ENCODE measurements around the gene TTR.

Gene TTR

GRCh38 chr18:31573051-31573450, 18.6 kb upstream of the TTR start:
- TF ChIP-seq, protein P1, sequence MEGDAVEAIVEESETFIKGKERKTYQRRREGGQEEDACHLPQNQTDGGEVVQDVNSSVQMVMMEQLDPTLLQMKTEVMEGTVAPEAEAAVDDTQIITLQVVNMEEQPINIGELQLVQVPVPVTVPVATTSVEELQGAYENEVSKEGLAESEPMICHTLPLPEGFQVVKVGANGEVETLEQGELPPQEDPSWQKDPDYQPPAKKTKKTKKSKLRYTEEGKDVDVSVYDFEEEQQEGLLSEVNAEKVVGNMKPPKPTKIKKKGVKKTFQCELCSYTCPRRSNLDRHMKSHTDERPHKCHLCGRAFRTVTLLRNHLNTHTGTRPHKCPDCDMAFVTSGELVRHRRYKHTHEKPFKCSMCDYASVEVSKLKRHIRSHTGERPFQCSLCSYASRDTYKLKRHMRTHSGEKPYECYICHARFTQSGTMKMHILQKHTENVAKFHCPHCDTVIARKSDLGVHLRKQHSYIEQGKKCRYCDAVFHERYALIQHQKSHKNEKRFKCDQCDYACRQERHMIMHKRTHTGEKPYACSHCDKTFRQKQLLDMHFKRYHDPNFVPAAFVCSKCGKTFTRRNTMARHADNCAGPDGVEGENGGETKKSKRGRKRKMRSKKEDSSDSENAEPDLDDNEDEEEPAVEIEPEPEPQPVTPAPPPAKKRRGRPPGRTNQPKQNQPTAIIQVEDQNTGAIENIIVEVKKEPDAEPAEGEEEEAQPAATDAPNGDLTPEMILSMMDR (IDR thresholded peaks at IDR 0.05; ENCODE audit: low read depth, low read length), result no peak
- no peak for TF ChIP-seq EZH2phosphoT487 (IDR thresholded peaks at IDR 0.05; ENCODE audit: low read depth)
- no peak overlapping the region for H2AFZ ChIP-seq (ENCODE audit: low read depth, low read length)

DNA sequence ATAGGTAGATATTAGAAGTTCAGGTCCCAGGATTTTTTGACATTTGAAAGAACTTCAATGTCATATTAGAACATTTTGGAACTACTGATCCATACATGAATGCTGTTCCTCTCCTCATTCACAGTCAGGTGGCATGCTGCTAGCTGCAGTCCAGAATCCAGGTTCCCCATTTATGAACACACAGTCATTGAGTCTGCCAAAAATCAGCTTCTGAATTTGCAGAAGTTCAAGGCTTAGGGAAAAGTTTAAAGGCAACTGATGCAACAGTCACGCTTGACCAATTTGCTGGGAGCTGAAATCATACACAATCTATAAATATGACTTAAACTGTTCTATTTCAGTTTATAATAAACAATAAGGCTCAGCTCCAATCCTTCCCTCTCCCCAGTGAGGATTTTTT, 17.3 kb upstream of the TTR start:
- Histone ChIP-seq H3K9me3 (ENCODE audit: insufficient read depth, low read length) (no peaks in the 10 kb centered on the region), H3K4me1 (ENCODE audit: low read length) (peaks cover 12% of the 10 kb centered on the region)

More at GRCh38 chr18:31573051-31573450, 18.6 kb upstream of the TTR start:
- peaks cover 12% of the 10 kb centered on the region for H3K4me1 ChIP-seq (ENCODE audit: low read length)
- H3K36me3 ChIP-seq (replicated peaks; ENCODE audit: low read depth, low read length), result no peaks in the 10 kb centered on the region
- no peak overlapping the region for H3K9ac ChIP-seq (ENCODE audit: low read length)
- H3K79me2 ChIP-seq (ENCODE audit: low read length), result no peaks in the 10 kb centered on the region
- H3K4me3 ChIP-seq (ENCODE audit: low read length), result no peak overlapping the region
- no peaks in the 10 kb centered on the region for H4K20me1 ChIP-seq (ENCODE audit: insufficient read depth, low read length)
- no peak overlapping the region for H3K27ac ChIP-seq (ENCODE audit: low read length)
- H3K4me2 ChIP-seq (ENCODE audit: low read length), result no peak overlapping the region
- no peaks in the 10 kb centered on the region for H3K9me3 ChIP-seq (ENCODE audit: insufficient read depth, low read length)
- H3K27me3 ChIP-seq (ENCODE audit: low read depth, low read length), result no peaks in the 10 kb centered on the region

DNA sequence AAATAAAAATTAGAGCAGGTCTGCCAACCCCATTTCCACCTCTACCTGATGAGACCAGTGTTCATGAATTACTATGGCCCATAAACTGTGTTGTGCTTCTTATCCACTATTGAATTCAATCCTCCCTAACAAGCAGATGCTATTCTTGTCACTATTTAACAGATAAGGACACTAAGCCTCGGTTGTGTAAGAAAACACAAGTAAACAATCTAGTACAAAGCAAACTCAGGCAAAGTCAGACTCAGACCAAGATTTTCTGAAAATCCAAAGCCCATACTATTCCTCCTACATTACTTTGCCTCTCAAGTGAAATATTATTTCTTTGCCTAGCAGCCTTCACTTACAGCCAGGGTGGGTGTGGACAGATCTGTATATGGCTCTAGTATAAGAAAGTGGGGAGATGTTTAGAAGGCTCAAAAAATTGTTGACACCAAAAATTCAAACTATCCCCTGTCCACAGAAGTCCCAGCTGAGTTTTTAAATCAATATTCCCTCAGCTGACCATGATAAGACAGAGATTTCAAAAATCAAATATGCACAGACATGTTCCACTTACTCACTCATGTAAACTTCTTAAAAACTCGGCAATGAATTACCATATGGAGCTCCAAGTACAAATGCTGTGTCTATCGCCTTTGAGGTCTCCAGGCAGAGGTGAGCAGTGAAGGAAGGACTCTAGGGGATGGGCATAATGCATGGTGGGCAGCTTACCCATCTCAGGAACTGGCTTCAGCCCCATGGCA, 16.0 kb upstream of the TTR start:
- no peaks in the 10 kb centered on the region for H3K27me3 ChIP-seq (ENCODE audit: low read depth, low read length)
- H2AFZ ChIP-seq (ENCODE audit: low read depth, low read length), result no peak overlapping the region
- H3K9me3 ChIP-seq (ENCODE audit: insufficient read depth, low read length), result no peaks in the 10 kb centered on the region
- no peaks in the 10 kb centered on the region for H4K20me1 ChIP-seq (ENCODE audit: insufficient read depth, low read length)
- H3K4me2 ChIP-seq (ENCODE audit: low read length), result no peak overlapping the region
- peaks cover 12% of the 10 kb centered on the region for H3K4me1 ChIP-seq (ENCODE audit: low read length)
- no peak overlapping the region for H3K27ac ChIP-seq (ENCODE audit: low read length)
- H3K36me3 ChIP-seq (replicated peaks; ENCODE audit: low read depth, low read length), result no peaks in the 10 kb centered on the region
- TF ChIP-seq EZH2phosphoT487 (IDR thresholded peaks at IDR 0.05; ENCODE audit: low read depth), result no peak
- TF ChIP-seq, protein P1 (IDR thresholded peaks at IDR 0.05; ENCODE audit: low read depth, low read length), result no peak
- no peak overlapping the region for H3K9ac ChIP-seq (ENCODE audit: low read length)
- H3K4me3 ChIP-seq (ENCODE audit: low read length), result no peak overlapping the region
- no peaks in the 10 kb centered on the region for H3K79me2 ChIP-seq (ENCODE audit: low read length)

More for the DNA sequence above, 17.3 kb upstream of the TTR start:
- Histone ChIP-seq H3K79me2 (ENCODE audit: low read length) (no peaks in the 10 kb centered on the region), H3K4me3 (ENCODE audit: low read length) (no peak overlapping the region), H4K20me1 (ENCODE audit: insufficient read depth, low read length) (no peaks in the 10 kb centered on the region), H3K36me3 (replicated peaks; ENCODE audit: low read depth, low read length) (no peaks in the 10 kb centered on the region), H3K4me2 (ENCODE audit: low read length) (no peak overlapping the region), H3K9ac (ENCODE audit: low read length) (no peak overlapping the region), H3K27ac (ENCODE audit: low read length) (no peak overlapping the region), H2AFZ (ENCODE audit: low read depth, low read length) (no peak overlapping the region), H3K27me3 (ENCODE audit: low read depth, low read length) (no peaks in the 10 kb centered on the region)
- TF ChIP-seq, protein P1 (IDR thresholded peaks at IDR 0.05; ENCODE audit: low read depth, low read length), result no peak
- TF ChIP-seq EZH2phosphoT487 (IDR thresholded peaks at IDR 0.05; ENCODE audit: low read depth), result no peak

GRCh38 chr18:31576670-31577069, 15.0 kb upstream of the TTR start:
- no peak overlapping the region for H2AFZ ChIP-seq (ENCODE audit: low read depth, low read length)
- no peak overlapping the region for H3K4me2 ChIP-seq (ENCODE audit: low read length)
- no peaks in the 10 kb centered on the region for H3K9me3 ChIP-seq (ENCODE audit: insufficient read depth, low read length)
- no peaks in the 10 kb centered on the region for H3K27me3 ChIP-seq (ENCODE audit: low read depth, low read length)
- no peaks in the 10 kb centered on the region for H3K36me3 ChIP-seq (replicated peaks; ENCODE audit: low read depth, low read length)
- H3K79me2 ChIP-seq (ENCODE audit: low read length), result no peaks in the 10 kb centered on the region
- H3K4me3 ChIP-seq (ENCODE audit: low read length), result no peak overlapping the region
- no peak overlapping the region for H3K9ac ChIP-seq (ENCODE audit: low read length)
- no peak for TF ChIP-seq EZH2phosphoT487 (IDR thresholded peaks at IDR 0.05; ENCODE audit: low read depth)
- TF ChIP-seq, protein P1 (IDR thresholded peaks at IDR 0.05; ENCODE audit: low read depth, low read length), result no peak
- peaks cover 12% of the 10 kb centered on the region for H3K4me1 ChIP-seq (ENCODE audit: low read length)
- no peaks in the 10 kb centered on the region for H4K20me1 ChIP-seq (ENCODE audit: insufficient read depth, low read length)
- H3K27ac ChIP-seq (ENCODE audit: low read length), result no peak overlapping the region

All from OCI-LY3 (cell line).